GM18951 (cell line): ENCODE results near the gene XPO6.

Source experiments
- POLR2A ChIP-seq: IDR thresholded peaks from 4 replicates; pipeline ENCODE4 v1.6.1; 2011; ENCODE audit warnings: mild to moderate bottlenecking; ENCODE audit not compliant: insufficient read length, insufficient read depth; ENCODE audit errors: extremely low read depth
- in situ Hi-C: fragments of 300-500 bp; cut with MboI; formaldehyde crosslinking; loops from one replicate; pipeline ENCODE4 v1.12.0; 2022; ENCODE audit warnings: low sequenced_read_pairs, mixed read lengths, inconsistent platforms; ENCODE audit not compliant: unreplicated experiment

The XPO6 gene

GRCh38 chr16:28188085-28188916, 23.5 kb downstream of the XPO6 start:
- TF ChIP-seq POLR2A, result no peak
- in situ Hi-C loops, result no loop called here

DNA sequence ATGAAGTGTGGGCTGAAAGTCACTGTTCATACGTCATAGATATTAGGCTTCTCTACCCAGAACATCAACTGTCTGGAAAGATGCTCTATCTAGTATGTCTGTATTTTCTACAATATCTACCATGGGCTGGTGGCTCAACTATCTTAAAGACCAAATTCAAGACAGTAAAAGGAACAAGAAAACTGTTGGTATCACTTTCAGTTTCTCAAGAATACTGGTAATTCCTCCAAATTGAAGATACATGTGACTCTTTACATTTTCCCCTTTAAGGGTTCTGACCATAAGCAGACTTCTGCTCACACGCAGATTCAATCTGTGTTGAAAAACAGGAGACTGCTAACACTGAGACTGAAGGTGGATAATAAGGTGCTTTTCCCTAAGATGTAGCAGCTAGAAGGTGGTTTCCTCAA, 24.2 kb downstream of the XPO6 start:
- in situ Hi-C loops, result no loop called here
- TF ChIP-seq POLR2A, result no peak

DNA sequence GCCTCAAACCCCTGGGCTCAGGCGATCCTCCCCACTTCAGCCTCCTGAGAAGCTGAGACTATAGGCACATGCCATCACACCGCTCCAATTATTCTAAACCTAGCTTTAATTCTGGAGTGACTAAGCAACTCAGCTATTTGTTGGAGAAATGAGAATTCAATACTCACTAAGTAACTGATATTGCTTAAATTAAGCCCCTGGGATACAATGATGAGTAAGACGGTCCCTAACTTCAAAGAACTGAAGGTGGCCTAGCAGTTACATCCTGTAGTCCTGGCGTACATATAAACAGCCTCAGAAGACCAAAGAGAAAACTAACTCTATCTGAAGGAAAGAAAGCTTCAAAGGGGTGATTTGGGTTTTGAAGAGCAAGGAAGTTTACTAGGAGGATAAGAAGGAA, 25.0 kb downstream of the XPO6 start:
- in situ Hi-C loops, result no loop called here
- no peak for TF ChIP-seq POLR2A

- no peak for TF ChIP-seq POLR2A
- in situ Hi-C loops, result no loop called here
These were observed 26.1 kb downstream of the XPO6 start for GRCh38 chr16:28185696-28186095.

DNA sequence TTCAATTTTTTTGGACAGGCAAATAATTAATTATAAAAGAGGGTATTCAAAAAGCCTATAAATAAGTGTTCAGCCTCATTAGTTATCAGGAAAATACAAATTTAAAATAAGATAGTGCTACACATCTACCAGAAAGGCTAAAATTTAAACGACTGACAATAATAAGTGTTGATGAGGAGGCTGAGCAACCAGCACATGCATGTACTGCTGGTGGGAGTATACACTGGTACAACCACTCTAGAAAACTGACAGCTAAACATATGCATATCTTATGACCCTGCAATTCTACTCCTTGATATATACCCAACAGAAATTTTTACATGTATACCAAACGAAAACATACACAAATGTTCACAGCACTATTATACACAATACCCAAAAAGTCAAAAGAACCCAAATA, 27.1 kb downstream of the XPO6 start:
- in situ Hi-C loops, result no loop called here

DNA sequence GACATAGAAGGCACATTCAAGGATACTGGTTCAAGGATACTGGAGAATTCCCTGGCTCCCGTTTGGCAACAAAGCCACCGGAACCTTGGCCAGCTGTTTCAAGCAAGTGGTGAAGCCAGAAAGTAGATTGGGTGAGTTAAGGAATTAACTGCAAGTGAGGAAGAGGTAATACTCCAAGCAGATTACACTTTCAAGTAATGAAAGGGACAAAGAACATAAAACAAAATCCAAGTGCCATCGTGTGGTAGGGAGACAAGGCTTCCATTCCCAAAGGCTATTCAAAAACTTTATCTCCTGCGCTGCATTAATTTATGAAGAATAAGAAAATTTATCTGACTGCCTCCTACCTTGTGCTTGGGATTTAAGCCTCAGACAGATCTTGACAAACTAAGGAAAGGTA, 27.8 kb downstream of the XPO6 start:
- in situ Hi-C loops, result no loop called here
- no peak for TF ChIP-seq POLR2A

More for the DNA sequence above, 27.1 kb downstream of the XPO6 start:
- no peak for TF ChIP-seq POLR2A

- in situ Hi-C loops, result no loop called here
- TF ChIP-seq POLR2A, result no peak
These were observed 28.3 kb downstream of the XPO6 start for GRCh38 chr16:28183484-28183883.

DNA sequence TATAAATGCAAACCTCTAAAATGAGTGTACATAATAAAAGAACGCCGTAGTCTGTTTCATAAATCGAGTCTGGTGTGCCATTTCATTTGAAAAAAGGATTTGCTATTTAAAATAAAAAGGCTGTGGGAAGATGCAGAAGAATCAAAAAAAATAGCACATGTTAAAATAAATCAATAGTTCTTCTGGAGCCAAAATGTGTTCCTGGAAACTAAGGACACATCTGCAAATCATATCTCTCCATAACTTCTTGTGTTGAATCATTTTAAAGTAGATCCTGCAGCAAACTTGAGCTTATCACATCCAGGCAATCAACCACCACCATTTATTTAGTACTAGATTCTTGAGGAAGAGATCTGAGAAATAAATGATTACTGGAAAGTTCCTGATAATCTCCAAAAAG, 29.0 kb downstream of the XPO6 start:
- in situ Hi-C loops, result no loop called here

GRCh38 chr16:28182183-28182582, 29.6 kb downstream of the XPO6 start:
- in situ Hi-C loops, result no loop called here
- TF ChIP-seq POLR2A, result no peak

More for the DNA sequence above, 29.0 kb downstream of the XPO6 start:
- no peak for TF ChIP-seq POLR2A

DNA sequence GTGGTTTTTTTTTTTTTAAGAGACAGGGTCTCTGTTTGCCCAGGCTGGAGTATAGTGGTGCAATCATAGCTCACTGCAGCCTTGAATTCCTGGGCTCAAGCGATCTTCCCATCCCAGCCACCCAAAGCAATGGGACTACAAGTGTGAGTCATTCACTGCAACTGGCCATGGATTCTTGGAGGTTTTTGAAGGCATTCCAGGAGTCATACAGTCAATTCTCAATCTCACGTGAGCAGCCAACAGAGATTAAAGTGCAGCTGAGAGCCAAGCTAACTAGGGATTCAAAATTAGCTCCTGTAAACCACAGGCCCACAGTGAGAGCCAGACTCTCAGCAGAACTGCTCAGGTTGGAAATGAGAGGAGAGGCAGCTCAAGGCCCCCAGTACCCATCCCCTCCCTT, 30.2 kb downstream of the XPO6 start:
- TF ChIP-seq POLR2A, result no peak
- in situ Hi-C loops, result no loop called here

- no peak for TF ChIP-seq POLR2A
- in situ Hi-C loops, result no loop called here
These were observed 30.9 kb downstream of the XPO6 start for GRCh38 chr16:28180655-28181460.

- in situ Hi-C loops, result no loop called here
- TF ChIP-seq POLR2A, result no peak
These were observed 32.4 kb downstream of the XPO6 start for GRCh38 chr16:28179354-28179753.

DNA sequence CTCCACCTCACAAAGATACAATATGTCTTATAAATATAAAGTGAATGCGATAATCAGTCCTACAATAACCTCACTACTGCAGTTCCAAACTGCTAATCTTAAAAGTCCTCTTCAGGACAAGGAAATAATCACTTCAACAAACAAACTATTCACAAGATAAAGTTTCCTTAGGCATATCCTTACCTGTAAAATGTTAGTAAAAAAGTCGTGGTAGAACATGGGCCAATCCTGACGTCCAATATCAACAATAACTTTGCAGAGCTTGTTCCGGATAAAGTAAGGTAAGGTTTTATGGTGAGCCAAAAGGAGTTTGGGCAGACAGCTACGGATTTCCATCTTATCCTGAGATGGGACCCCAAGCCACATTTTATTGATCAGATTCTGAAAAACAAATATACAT, 36.0 kb downstream of the XPO6 start:
- in situ Hi-C loops, result no loop called here

GRCh38 chr16:28172336-28172735, 39.4 kb downstream of the XPO6 start:
- in situ Hi-C loops, result no loop called here
- no peak for TF ChIP-seq POLR2A

More for the DNA sequence above, 36.0 kb downstream of the XPO6 start:
- no peak for TF ChIP-seq POLR2A
